ENCODE measurements around the gene CHAT. TPM values are rescaled to one million over a fixed set of nuclear protein-coding genes. Genes with fewer than 3 reads are reported as not detected.

The CHAT gene
- total and polyA plus RNA-seq, 10 donors: not detected

GRCh38 chr10:49709934-49710333 lies 96.1 kb downstream of the CHAT start:
- TF ChIP-seq POLR2AphosphoS5 (IDR thresholded peaks at IDR 0.05) (no peak), POLR2A (IDR thresholded peaks at IDR 0.05) (no peak), CTCF (IDR thresholded peaks at IDR 0.05 in 8 of 11, conservative IDR thresholded peaks at IDR 0.05 in 3 of 11) (no peak)
- Histone ChIP-seq H3K4me3 (no peak overlapping the region), H3K27me3 (replicated peaks in 1 of 7) (peaks cover 0 to 33% (median 0%) of the 10 kb centered on the region in 7 donors), H3K36me3 (no peaks in the 10 kb centered on the region), H3K4me1 (no peaks in the 10 kb centered on the region), H3K9me3 (peaks cover 0 to 19% (median 2%) of the 10 kb centered on the region in 8 donors), H3K27ac (no peak overlapping the region)
- intact Hi-C loops (cut with DNase I; ENCODE audit: low total_unique reads): no loop called here
- no peak for DNase-seq
- 59 to 79% (median 62%) methylated on average over 5 of the region's 5 CpGs for WGBS, 5 donors

GRCh38 chr10:49710966-49711365 lies 97.1 kb downstream of the CHAT start:
- peaks cover 0 to 13% (median 0%) of the 10 kb centered on the region in 8 donors for H3K9me3 ChIP-seq
- intact Hi-C loops (cut with DNase I; ENCODE audit: low total_unique reads): no loop called here
- no peak for DNase-seq
- H3K4me1 ChIP-seq: no peaks in the 10 kb centered on the region
- no peak overlapping the region for H3K27ac ChIP-seq
- 78 to 86% (median 80%) methylated on average over 6 of the region's 6 CpGs for WGBS, 5 donors
- TF ChIP-seq CTCF (IDR thresholded peaks at IDR 0.05 in 8 of 11, conservative IDR thresholded peaks at IDR 0.05 in 3 of 11) (no peak), POLR2AphosphoS5 (IDR thresholded peaks at IDR 0.05) (no peak), POLR2A (IDR thresholded peaks at IDR 0.05) (no peak)
- H3K4me3 ChIP-seq: no peak overlapping the region
- no peaks in the 10 kb centered on the region for H3K36me3 ChIP-seq
- H3K27me3 ChIP-seq (replicated peaks in 1 of 7): peaks cover 0 to 33% (median 0%) of the 10 kb centered on the region in 7 donors

GRCh38 chr10:49711481-49711880 lies 97.6 kb downstream of the CHAT start:
- Histone ChIP-seq H3K27me3 (replicated peaks in 1 of 7) (peaks cover 0 to 33% (median 0%) of the 10 kb centered on the region in 7 donors), H3K4me3 (no peak overlapping the region), H3K36me3 (no peaks in the 10 kb centered on the region), H3K9me3 (peaks cover 0 to 10% (median 0%) of the 10 kb centered on the region in 8 donors), H3K4me1 (no peaks in the 10 kb centered on the region), H3K27ac (no peak overlapping the region)
- 59 to 77% (median 62%) methylated on average over 8 of the region's 8 CpGs for WGBS, 5 donors
- intact Hi-C loops (cut with DNase I; ENCODE audit: low total_unique reads): no loop called here
- TF ChIP-seq POLR2AphosphoS5 (IDR thresholded peaks at IDR 0.05) (no peak), CTCF (IDR thresholded peaks at IDR 0.05 in 8 of 11, conservative IDR thresholded peaks at IDR 0.05 in 3 of 11) (no peak), POLR2A (IDR thresholded peaks at IDR 0.05) (no peak)
- no peak for DNase-seq

- 67 to 93% (median 70%) methylated on average over 5 of the region's 5 CpGs for WGBS, 5 donors
- TF ChIP-seq CTCF (IDR thresholded peaks at IDR 0.05 in 8 of 11, conservative IDR thresholded peaks at IDR 0.05 in 3 of 11) (no peak), POLR2AphosphoS5 (IDR thresholded peaks at IDR 0.05) (no peak), POLR2A (IDR thresholded peaks at IDR 0.05) (no peak)
- peaks cover 0 to 10% (median 0%) of the 10 kb centered on the region in 8 donors for H3K9me3 ChIP-seq
- H3K4me1 ChIP-seq: no peaks in the 10 kb centered on the region
- H3K4me3 ChIP-seq: no peak overlapping the region
- intact Hi-C loops (cut with DNase I; ENCODE audit: low total_unique reads): no loop called here
- no peak overlapping the region for H3K27ac ChIP-seq
- peaks cover 0 to 25% (median 0%) of the 10 kb centered on the region in 7 donors for H3K27me3 ChIP-seq (replicated peaks in 1 of 7)
- DNase-seq: no peak
- no peaks in the 10 kb centered on the region for H3K36me3 ChIP-seq
These were observed 99.4 kb downstream of the CHAT start for GRCh38 chr10:49713266-49713665.

Other genes starting within 250 kb of the CHAT start
- not detected for gene DRGX, start 217.9 kb upstream of the CHAT start, total RNA-seq
- under 1 TPM in 2 of 3 donors, not detected in 1; 0.03 to 0.11 TPM for gene DRGX, start 217.9 kb upstream of the CHAT start, polyA plus RNA-seq
- gene ERCC6, start 74.9 kb upstream of the CHAT start, total RNA-seq: 10 to 100 TPM; 20.0 to 32.7 (median 26.5) TPM
- 1 to 10 TPM; 2.7 to 3.9 (median 3.8) TPM for gene ERCC6, start 74.9 kb upstream of the CHAT start, polyA plus RNA-seq
- gene SLC18A3, start 3.7 kb upstream of the CHAT start, total RNA-seq: not detected
- not detected for gene SLC18A3, start 3.7 kb upstream of the CHAT start, polyA plus RNA-seq
- not detected for gene C10orf53, start 65.6 kb downstream of the CHAT start, total RNA-seq
- not detected for gene C10orf53, start 65.6 kb downstream of the CHAT start, polyA plus RNA-seq
- 1 to 10 TPM in 1 of 7 donors, under 1 TPM in 4, not detected in 2; 0.09 to 1.6 (median 0.19) TPM for gene OGDHL, start 148.3 kb downstream of the CHAT start, total RNA-seq
- under 1 TPM; 0.11 to 0.45 (median 0.20) TPM for gene OGDHL, start 148.3 kb downstream of the CHAT start, polyA plus RNA-seq

All from spleen (tissue), 11 donors.